22Rv1 (cell line): ENCODE results near the gene HDGF.

ENCODE experiments used
- H3K27ac ChIP-seq: fragments of 450-650 bp; 2 replicates; pipeline ENCODE4 v1.5.1; 2017
- ZFX ChIP-seq: fragments of 450-650 bp; IDR thresholded peaks from 2 replicates; pipeline ENCODE4 v1.6.1; 2017; ENCODE audit warnings: antibody characterized with exemption, borderline replicate concordance
- TF ChIP-seq, protein P1 (sequence below): fragments of 450-650 bp; IDR thresholded peaks from 2 replicates; pipeline ENCODE4 v1.5.1; 2017; ENCODE audit warnings: mild to moderate bottlenecking

Gene HDGF

DNA sequence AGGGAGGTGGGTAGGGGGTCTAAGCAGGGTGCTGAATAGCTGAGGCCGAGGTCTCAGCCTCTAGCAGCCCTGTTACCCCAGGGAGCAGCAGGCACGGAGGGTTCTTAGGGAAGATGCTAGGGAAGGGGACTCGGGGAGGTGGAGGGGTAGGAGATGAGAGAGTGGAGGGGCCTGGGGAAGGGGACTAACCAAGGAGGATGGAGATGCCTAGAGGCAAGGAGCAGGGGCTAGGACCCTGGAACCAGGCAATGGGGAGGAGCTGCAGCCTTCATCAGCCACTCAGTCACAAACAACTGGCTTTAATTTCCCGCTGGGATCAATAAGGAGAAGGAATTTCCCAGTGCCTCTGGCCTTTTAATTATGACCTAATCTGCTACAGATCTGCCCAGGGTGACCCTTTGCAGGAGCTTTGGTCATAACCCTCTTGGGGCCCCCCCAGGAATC, 43.2 kb downstream of the HDGF start:
- H3K27ac ChIP-seq = no peak overlapping the region; the same call in none of the 2 replicates
- no peak for TF ChIP-seq ZFX
- TF ChIP-seq, protein P1, sequence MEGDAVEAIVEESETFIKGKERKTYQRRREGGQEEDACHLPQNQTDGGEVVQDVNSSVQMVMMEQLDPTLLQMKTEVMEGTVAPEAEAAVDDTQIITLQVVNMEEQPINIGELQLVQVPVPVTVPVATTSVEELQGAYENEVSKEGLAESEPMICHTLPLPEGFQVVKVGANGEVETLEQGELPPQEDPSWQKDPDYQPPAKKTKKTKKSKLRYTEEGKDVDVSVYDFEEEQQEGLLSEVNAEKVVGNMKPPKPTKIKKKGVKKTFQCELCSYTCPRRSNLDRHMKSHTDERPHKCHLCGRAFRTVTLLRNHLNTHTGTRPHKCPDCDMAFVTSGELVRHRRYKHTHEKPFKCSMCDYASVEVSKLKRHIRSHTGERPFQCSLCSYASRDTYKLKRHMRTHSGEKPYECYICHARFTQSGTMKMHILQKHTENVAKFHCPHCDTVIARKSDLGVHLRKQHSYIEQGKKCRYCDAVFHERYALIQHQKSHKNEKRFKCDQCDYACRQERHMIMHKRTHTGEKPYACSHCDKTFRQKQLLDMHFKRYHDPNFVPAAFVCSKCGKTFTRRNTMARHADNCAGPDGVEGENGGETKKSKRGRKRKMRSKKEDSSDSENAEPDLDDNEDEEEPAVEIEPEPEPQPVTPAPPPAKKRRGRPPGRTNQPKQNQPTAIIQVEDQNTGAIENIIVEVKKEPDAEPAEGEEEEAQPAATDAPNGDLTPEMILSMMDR = no peak

DNA sequence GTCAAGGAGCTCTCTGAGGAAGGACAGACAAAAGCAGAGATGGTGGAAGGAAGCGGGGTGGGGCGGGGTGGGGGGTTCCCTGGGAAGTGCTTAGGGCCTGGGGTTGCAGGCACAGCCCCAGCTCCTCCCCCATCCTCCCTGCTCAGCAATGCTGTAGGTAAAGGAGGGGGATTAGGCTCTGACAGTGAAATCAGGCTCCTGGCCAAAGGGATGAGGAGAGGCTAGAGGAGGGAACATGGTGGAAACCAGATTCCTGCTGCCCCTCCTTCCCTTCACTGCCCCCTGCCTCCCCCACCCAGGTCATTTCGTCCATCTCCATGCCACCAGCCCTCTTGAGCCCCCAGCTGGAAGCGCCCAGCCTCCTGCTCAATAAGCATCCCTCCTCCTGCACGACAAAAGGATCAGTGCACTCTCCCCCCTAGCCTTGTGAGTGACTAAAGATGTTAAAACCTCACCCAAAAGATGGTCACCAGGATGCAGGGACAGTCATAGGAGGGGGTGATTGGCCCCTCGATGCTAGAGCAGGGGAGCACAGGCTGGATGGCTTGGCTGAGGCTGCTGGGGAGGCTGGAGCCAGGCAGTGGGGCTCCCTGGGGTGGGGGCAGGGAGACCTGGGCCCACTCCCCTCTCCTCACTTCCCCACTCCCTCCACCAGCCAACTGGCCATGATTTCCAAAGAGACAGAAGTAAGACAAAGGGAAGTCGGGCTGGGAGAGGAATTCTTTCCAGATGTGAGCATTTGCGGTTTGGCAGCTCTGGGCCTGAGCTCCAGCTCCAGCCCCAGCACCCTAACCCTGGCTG, 43.9 kb downstream of the HDGF start:
- H3K27ac ChIP-seq = no peak overlapping the region; the same call in 1 of the 2 replicates
- TF ChIP-seq ZFX = no peak
- TF ChIP-seq, protein P1 = no peak

DNA sequence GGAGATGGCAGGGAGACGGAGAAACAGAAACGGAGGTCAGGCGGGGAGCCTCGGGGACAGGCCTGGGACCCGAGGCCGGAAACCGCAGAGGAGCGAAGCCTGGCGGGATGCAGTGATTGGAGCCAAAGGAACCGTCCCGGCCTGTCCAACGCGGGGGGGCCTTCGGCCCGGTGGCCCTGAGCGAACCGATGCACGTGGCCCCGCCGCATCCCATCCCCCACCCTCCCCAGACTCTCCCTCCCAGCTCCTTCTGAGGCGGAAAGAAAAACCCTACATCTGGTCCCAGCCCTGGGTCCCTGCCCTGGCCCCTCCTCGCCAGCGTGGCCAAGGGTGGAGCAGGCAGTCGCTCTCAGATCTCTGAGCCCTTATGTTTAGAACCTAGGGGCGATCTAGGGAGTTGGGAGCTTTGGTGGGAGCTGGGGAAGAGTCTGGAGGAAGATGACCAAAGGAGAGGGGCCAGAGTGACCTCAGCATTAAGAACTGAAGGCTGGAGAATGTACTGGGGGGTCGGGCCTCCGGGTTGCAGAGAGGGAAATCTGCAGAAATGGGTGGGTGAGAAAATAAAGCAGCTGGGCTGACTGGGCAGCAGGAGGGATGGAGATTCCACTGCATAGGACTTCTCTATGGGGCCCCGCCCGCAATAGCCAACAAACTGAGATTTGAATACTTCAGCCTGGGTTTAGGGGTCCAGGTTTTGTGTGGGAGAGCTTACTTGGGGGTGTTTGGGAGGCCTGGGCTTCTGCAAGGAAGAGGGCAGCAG, 44.6 kb downstream of the HDGF start:
- no peak overlapping the region for H3K27ac ChIP-seq
- TF ChIP-seq, protein P1 = no peak
- TF ChIP-seq ZFX = no peak

DNA sequence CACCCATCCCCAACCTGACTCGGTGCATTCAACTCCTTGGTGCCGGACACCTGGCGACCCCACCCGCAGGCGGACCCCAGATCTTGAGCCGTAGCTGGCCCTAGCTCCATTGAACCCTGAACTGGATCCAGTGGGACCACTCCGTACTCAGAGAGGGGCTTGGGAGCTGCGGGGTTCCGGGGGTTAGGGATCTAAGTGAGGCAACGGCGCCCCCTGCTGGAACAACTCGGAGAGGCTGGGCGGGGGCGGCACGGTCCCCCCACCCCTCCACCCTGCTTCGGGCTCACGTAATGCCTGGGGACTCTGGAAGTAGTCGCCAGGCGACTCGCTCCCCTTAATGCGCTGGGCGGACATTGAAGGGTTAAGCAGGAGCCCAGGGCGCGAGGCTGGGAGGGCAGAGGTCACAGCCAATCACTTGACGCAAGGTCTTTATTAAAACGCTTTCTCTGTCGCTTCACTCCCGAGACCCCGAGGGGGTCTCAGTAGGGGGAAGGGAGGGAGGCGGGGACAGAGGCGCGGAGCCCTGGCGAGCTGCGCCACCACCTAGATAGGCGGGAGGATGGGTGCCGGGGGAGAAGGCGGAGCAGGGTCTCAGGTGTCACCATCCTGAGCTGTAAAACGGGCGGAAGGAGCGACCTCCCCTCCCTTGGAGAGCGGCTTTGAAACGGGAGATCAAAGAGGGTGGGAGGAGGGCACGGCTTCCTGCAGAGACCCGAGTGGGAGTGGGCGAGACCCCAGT, 45.4 kb downstream of the HDGF start:
- H3K27ac ChIP-seq = no peak overlapping the region
- no peak for TF ChIP-seq ZFX
- TF ChIP-seq, protein P1 = peak; percentile 100

DNA sequence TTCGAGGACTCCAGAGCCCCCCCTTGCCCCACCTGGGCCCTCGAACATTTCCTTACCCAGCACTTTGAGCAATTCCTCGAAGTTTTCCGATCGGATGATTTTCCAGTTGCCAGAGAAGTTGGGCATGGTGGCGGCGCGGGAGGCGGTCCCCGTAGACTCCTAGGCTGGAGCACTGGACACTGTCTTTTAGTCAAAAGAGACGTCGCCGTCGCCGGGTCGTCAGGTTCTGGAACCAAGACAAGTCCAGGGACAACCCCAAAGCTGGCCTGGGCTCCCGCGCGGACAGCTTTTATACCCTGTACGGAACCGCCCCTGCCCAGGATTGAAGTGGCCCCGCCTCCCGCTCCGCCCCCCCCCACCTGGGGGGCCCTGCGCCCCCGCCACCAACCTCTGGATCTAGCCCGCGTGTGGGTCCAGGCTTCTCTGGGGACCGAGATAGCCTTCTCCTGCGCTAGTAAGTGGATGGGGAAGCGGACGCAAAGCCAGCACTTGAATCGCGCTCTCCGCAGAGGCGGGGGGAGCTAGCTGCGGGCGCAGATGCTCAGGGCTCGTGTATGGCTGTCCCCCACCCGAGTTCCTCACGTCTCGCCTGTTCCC, 46.1 kb downstream of the HDGF start, which contains the start of gene CRABP2:
TSS of gene CRABP2 (minus strand) at position 263 of the 597 bp plus-strand sequence. CDS start at position 126, 137 bp downstream.
- TF ChIP-seq ZFX = no peak
- TF ChIP-seq, protein P1 = no peak
- H3K27ac ChIP-seq = no peak within 1 kb of the TSS

DNA sequence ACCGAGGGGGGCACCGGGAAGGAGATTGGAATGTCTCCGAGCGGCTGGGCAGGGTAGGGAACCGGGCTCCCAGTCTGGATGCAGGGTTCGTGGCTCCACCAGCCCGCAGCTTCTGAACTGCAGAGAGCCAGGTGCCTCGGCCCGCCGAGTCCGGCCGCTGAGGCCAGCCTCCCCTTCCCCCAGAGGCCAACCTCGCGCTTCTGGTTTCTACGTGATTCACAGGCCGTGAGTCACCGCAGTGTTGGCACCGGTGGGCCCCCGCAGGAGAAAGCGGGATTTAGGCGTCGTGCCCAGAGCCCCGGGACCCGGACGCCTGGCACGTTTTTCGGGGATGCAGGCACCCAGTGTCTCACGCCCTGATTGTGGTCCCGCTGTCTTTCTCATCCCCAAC, 46.5 kb downstream of the HDGF start:
- H3K27ac ChIP-seq = no peak overlapping the region
- no peak for TF ChIP-seq ZFX
- TF ChIP-seq, protein P1 = no peak
